HG03571 (cell line): Measurements from ENCODE around the gene TOP1.

Experiments used
- ATAC-seq: cut with Tn5 transposase; IDR thresholded peaks from one replicate; pipeline ENCODE4 v1.9.1; 2021; ENCODE audit not compliant: unreplicated experiment

The TOP1 gene

DNA sequence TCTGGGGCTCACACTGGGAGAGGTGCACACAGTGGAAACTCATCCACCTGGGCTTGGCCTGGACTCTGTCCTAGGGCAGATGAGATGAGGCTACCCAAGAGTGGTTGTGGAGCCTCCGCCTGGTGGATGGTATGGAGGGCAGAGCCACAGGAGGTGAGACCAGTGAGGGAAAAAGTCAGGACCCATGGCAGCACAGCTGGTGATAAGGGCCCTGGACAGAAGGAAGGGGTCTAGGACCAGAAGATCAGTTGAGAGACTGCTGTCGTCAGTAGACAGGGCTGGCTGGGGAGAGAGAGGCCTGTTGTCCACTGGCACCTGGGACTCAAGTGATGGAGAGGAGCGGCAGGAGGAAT lies 138.5 kb downstream of the TOP1 start:
- ATAC-seq, result no peak

DNA sequence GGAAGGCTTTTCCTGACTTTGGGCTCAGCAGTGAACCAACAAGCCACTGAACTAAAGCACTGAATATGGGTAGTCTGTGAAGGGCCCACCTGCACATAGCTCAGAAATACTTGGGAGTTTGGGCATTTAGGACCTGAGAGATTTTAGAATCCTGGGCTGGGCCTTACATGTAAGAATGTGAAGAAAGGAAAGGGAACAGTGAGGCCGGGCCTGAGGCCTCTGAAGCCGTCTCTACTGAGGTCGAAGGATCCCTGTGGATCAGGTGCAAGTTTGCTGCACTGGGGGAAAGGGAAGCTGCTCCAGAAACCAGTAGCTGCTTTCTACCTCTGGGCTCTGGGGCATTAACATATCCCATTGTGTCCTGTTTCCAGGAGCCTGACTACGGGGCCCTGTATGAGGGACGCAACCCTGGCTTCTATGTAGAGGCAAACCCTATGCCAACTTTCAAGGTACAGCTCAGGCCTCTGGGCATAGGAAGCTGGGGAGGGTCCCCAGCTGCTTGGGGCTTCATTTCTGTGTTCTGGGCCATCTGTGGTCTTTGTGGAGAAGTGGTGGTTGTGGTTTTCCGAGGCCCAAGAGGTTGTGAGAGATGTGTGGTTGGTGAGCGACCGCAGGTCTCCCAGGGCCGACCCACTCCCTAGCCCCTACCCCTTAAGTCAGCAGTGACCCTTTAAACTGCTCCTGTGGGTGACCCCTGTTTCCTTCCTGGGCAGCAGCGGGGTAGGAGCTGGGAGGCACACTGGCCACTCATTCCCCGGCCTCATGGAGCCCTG lies 139.0 kb downstream of the TOP1 start:
- no peak for ATAC-seq

DNA sequence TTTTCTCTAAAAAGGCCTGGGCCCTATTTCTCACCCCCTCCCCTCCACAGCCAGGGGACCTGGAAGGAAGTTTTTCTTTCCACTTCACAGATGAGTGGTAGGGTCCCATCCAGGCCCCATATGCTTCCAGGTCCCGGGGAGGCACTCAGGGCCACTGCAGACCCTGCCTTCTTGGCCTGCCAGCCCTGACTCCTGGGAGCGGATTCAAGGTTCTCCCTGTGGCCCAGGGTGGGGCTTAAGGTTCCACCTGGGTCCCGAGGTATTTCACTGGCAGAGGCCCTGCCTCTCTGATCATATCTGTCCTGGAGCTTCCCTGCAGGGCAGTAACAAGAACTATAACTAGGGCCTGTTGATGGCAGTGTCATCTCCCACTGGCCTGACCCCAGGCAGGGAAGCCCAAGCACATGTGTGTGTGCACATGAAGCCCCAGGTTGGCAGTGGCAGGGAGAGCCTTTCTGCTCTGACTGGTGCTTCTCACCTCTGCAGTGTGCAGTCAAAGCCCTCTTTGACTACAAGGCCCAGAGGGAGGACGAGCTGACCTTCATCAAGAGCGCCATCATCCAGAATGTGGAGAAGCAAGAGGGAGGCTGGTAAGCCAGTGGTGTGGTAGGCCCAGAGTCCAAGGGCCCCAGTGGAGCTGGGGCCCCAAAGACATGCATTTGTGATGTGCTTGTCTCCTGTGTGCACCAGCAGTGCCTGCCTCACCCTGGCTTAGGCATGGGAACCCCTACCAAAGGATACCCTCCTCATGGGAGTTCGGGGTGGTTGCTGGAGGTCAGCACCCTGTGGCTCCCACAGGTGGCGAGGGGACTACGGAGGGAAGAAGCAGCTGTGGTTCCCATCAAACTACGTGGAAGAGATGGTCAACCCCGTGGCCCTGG lies 139.9 kb downstream of the TOP1 start:
- no peak for ATAC-seq

DNA sequence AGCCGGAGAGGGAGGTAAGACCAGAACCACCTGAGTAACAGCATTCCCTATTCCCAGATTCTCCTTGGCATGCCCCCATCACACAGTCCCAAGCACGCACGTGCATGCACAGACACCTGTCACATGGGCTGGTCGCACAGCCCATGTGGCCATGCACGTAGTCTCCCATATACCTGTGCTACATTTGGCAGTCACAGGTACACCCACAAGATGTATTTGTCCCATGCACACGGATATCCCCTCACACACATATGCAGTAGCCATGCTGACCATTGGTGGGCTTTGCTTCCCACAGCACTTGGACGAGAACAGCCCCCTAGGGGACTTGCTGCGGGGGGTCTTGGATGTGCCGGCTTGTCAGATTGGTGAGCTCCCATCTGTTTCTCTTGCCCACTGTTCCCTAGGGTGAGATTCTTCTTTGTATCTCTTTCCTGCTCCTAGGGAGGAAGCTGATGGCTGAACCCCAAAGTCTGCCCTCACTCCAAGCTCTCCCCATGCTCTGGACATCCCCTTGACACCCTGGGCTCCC lies 140.6 kb downstream of the TOP1 start:
- ATAC-seq, result no peak

- ATAC-seq, result no peak
Observed at GRCh38 chr20:41169791-41170351, 141.2 kb downstream of the TOP1 start.

DNA sequence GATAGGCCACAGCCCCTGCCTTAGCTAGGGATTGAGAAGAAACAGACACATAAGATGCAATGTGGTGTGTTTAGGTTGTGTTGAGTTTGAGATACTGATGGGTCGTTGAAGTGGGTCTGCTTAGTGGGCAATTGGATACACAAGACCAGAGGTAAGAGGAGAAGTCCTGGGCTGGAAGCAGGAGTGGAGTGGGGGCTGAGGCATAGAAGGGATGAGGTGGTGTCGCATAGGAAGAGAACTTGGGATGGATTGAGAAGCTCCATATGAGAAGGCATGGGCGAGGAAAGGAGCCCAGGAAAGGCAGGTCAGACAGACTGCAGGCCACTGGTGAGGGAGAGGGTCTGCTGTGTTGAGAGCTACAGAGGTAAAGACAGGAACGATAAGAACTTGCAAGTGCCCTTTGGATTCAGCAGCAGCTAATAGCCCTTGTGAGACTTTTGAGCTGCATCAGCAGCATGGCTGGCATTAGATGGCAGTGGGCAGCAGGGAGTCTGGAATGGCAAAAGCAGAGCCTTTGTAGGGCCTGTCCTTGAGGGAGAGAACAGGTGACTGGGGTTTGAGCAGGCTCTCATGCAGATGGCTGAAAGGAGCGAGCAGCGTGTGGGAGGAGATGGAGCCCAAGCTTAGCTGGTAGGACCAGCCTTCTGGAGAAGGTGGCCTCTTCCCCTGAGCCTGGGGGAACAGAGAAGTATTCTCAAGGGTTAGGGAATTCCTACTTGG lies 141.9 kb downstream of the TOP1 start:
- ATAC-seq, result no peak

GRCh38 chr20:41171736-41172295 lies 143.2 kb downstream of the TOP1 start:
- no peak for ATAC-seq

GRCh38 chr20:41172296-41173140 lies 143.9 kb downstream of the TOP1 start:
- no peak for ATAC-seq

DNA sequence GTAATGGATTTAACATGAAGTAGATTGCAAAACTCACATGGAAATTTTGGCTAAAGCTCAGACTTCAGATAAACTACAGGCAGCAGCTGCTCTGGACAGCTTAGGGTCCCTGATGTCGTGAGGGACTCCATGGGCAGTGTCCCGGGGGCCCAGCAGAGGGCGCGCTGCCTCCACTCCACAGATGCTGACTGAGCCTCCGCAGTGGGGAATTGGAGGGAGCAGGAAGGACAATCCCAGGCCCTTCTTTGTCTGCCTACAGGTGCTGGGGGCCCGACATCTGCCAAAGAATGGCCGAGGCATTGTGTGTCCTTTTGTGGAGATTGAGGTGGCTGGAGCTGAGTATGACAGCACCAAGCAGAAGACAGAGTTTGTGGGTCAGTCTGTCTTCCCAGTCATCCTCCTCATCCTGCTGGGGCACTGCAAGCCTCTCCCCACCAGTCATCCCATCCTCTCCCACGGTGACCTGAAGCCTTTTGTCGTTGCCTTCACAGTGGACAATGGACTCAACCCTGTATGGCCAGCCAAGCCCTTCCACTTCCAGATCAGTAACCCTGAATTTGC lies 144.6 kb downstream of the TOP1 start:
- ATAC-seq, result no peak

DNA sequence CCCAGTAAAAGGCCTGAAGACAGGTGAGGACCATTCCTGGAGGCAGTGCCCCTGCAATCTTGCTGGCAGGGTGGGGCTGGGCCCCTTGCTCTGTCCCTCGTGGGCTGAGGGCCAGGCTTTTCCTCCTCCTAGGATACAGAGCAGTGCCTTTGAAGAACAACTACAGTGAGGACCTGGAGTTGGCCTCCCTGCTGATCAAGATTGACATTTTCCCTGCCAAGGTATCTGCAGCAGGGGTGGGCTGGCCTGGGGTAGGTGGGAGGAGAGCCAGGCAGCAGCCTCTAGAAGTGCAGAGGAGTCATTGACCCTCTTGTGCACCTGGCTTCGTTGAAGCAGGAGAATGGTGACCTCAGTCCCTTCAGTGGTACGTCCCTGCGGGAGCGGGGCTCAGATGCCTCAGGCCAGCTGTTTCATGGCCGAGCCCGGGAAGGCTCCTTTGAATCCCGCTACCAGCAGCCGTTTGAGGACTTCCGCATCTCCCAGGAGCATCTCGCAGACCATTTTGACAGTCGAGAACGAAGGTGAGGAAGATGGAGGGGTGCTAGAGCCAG lies 145.2 kb downstream of the TOP1 start:
- no peak for ATAC-seq
